ENCODE results near the gene STAB1.

DNA sequence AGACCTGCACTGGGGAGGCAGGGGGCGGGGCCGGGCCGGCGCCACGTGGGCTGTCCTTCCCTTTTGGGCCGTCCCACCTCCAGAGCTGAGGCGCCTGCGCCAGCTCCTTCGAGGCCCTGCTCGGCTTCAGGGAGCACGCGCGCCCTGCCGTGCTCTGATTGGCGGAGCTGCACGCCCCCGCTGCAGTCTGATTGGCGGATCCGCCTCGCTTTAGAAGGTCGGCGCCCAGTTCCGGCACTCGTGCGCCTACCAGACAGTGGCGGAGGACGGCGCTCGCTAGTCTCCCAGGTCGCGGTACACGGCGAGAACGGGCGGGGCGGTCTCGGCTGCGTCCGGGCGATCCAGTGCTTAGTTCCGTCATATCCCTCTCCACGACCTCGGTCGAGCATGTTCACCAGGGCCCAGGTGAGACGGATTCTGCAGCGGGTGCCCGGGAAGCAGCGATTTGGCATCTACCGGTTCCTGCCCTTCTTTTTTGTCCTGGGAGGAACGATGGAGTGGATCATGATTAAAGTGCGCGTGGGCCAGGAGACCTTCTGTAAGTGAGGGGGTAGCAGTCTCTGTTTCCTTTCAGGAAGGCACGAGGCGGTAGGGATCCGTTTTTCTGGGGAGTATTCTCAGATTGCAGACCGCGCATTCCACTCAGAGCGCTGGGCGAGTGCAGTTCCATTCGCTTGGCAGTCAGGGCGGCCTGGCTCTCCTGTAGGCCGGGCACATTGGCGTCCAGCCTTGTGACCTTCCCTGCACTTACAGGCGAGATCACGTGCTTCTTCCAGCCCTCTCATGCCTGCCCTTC, 41.4 kb downstream of the STAB1 start, which contains the start of gene UQCC5:
- TF ChIP-seq JUNB (IDR thresholded peaks at IDR 0.05; ENCODE audit: unreplicated experiment) (no peak), EZH2 (IDR thresholded peaks at IDR 0.05; ENCODE audit: low read depth, unreplicated experiment) (no peak), POLR2AphosphoS5 (IDR thresholded peaks at IDR 0.05; ENCODE audit: low read depth) (peak; percentile 100), CREB1 (CRISPR knock-in tag; IDR thresholded peaks at IDR 0.05; ENCODE audit: low read depth) (peak; percentile 23; the same call in 1 of the 2 replicates), EZH2phosphoT487 (IDR thresholded peaks at IDR 0.05; ENCODE audit: unreplicated experiment) (no peak)
- TF ChIP-seq, protein P1, sequence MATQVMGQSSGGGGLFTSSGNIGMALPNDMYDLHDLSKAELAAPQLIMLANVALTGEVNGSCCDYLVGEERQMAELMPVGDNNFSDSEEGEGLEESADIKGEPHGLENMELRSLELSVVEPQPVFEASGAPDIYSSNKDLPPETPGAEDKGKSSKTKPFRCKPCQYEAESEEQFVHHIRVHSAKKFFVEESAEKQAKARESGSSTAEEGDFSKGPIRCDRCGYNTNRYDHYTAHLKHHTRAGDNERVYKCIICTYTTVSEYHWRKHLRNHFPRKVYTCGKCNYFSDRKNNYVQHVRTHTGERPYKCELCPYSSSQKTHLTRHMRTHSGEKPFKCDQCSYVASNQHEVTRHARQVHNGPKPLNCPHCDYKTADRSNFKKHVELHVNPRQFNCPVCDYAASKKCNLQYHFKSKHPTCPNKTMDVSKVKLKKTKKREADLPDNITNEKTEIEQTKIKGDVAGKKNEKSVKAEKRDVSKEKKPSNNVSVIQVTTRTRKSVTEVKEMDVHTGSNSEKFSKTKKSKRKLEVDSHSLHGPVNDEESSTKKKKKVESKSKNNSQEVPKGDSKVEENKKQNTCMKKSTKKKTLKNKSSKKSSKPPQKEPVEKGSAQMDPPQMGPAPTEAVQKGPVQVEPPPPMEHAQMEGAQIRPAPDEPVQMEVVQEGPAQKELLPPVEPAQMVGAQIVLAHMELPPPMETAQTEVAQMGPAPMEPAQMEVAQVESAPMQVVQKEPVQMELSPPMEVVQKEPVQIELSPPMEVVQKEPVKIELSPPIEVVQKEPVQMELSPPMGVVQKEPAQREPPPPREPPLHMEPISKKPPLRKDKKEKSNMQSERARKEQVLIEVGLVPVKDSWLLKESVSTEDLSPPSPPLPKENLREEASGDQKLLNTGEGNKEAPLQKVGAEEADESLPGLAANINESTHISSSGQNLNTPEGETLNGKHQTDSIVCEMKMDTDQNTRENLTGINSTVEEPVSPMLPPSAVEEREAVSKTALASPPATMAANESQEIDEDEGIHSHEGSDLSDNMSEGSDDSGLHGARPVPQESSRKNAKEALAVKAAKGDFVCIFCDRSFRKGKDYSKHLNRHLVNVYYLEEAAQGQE (IDR thresholded peaks at IDR 0.05; ENCODE audit: unreplicated experiment): no peak
- TF ChIP-seq, protein P2, sequence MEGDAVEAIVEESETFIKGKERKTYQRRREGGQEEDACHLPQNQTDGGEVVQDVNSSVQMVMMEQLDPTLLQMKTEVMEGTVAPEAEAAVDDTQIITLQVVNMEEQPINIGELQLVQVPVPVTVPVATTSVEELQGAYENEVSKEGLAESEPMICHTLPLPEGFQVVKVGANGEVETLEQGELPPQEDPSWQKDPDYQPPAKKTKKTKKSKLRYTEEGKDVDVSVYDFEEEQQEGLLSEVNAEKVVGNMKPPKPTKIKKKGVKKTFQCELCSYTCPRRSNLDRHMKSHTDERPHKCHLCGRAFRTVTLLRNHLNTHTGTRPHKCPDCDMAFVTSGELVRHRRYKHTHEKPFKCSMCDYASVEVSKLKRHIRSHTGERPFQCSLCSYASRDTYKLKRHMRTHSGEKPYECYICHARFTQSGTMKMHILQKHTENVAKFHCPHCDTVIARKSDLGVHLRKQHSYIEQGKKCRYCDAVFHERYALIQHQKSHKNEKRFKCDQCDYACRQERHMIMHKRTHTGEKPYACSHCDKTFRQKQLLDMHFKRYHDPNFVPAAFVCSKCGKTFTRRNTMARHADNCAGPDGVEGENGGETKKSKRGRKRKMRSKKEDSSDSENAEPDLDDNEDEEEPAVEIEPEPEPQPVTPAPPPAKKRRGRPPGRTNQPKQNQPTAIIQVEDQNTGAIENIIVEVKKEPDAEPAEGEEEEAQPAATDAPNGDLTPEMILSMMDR (conservative IDR thresholded peaks at IDR 0.05; ENCODE audit: low read depth in 2 of 2): no peak
